HPDE6-E6E7 (cell line): ENCODE results near the gene IRAK1BP1.
"Not testable (repeated sequence)": the region's sequence is repeated elsewhere in the genome, so short reads cannot be mapped to it uniquely, and the experiment has no call there.

ENCODE experiments used
- DNase-seq: peaks from one replicate; pipeline ENCODE4 v3.0.0; 2011; ENCODE audit warnings: missing footprints; ENCODE audit errors: extremely low spot score

The IRAK1BP1 gene

GRCh38 chr6:78889901-78890300 lies 22.6 kb downstream of the IRAK1BP1 start:
- DNase-seq = not testable (repeated sequence)

- no peak for DNase-seq
Measured at GRCh38 chr6:78896227-78896626, 28.9 kb downstream of the IRAK1BP1 start.

DNA sequence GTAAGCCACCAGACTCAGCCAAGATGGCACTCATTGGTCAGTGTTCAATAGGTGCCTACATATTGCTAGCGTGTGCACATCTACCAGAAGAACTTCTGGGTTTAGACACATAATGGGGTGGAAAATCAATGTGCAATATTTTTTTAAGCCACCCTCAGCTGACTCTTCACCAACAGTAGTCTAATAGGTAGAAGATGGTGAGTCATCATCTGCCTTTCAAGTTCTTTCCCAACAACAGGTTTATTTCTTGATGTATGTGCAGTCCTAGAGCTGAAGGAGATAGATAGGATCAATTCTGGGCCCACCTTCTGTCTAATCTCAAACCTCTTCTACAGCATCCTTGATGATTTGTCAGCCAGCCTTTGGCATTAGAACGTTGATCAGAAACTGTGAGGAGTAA lies 41.3 kb downstream of the IRAK1BP1 start:
- DNase-seq = no peak

DNA sequence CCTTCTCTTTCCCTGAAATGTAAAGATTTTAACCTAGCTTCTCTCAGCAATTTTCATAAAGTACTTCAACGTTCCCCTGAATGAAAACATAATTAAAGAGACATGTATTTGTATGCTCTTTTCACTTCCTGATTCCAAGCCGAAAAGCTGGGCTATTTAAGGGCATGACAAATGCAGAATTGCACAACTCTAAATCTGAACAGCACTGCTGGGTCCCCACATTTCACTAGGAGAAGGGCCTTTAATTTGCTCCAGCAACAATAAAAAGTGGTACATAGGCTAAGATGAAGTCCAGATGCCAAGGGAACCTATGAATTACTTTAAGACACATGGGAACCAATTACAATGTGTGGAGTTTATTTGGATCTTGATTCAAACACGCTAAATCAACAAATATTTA lies 42.0 kb downstream of the IRAK1BP1 start:
- DNase-seq = no peak

GRCh38 chr6:78910010-78910409 lies 42.7 kb downstream of the IRAK1BP1 start:
- no peak for DNase-seq

- DNase-seq = no peak
Measured at GRCh38 chr6:78910591-78911171, 43.3 kb downstream of the IRAK1BP1 start.

GRCh38 chr6:78911218-78911940 lies 44.0 kb downstream of the IRAK1BP1 start:
- no peak for DNase-seq

- DNase-seq = peak; percentile 49
Measured at GRCh38 chr6:78916411-78916810, 49.1 kb downstream of the IRAK1BP1 start.

GRCh38 chr6:78917788-78918187 lies 50.4 kb downstream of the IRAK1BP1 start:
- DNase-seq = no peak

DNA sequence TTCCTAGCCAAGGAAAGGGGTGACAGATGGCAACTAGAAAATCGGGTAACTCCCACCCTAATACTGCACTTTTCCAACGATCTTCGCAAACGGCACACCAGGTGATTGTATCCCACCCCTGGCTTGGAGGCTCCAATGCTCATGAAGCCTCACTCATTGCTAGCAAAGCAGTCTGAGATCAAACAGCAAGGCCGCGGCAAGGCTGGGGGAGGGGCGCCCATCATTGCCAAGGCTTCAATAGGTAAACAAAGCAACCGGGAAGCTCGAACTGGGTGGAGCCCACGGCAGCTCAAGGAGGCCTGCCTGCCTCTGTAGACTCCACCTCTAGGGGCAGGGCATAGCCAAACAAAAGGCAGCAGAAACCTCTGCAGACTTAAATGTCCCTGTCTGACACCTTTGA lies 53.8 kb downstream of the IRAK1BP1 start:
- not testable (repeated sequence) for DNase-seq

DNA sequence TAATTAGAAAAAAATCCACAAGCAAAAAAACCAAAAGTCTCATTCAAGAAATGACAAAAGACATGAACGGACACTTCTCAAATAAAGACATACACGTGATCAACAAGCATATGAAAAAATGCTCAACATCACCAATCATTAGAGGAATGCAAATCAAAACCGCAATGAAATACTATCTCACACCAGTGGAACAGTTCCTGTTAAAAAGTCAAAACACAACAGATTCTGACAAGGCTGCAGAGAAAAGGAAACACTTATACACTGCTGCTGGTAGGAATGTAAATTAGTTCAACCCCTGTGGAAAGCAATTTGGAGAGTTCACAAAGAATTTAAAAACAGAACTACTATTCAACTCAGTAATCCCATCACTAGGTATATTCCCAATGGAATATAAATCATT lies 58.0 kb downstream of the IRAK1BP1 start:
- no peak for DNase-seq

- no peak for DNase-seq
Measured at GRCh38 chr6:78935553-78935952, 68.2 kb downstream of the IRAK1BP1 start.

DNA sequence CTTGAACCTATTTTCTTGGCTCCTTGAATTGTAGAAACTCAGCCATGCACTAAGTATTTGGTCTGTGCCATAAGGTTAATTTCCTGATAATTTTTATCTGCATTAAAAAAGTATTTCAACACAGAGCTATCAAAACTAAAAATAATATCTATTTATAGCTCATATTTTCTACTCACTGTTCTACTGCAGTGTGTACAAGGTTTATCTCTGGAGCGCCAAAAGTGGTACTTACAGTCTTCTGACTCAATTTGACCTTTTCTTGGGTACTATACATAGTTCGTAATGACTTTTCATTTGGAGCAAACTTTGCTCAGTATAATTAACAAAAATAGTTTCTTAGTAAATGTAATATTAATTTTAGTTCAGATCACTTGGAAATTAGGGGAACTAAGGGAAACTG lies 69.2 kb downstream of the IRAK1BP1 start:
- DNase-seq = no peak

GRCh38 chr6:78942446-78942845 lies 75.1 kb downstream of the IRAK1BP1 start:
- DNase-seq = no peak

DNA sequence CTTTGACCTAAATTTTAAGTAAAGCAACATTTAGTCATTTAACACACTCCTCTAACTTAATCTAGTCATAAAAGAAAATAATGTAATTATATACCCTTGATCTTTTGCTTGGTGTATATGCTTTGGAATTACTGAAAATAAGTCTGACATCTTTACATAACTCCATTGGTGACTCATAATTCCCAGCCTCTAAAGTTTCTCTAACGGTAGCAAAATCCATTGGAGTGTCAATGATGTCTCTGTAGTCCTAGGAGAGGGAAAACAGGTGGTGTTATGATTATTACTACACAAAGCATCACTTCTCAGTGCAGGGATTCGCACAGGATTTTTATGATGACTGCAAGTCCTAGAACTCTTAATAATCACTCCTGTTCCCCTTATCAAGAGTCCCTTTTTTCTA lies 80.2 kb downstream of the IRAK1BP1 start:
- DNase-seq = no peak

DNA sequence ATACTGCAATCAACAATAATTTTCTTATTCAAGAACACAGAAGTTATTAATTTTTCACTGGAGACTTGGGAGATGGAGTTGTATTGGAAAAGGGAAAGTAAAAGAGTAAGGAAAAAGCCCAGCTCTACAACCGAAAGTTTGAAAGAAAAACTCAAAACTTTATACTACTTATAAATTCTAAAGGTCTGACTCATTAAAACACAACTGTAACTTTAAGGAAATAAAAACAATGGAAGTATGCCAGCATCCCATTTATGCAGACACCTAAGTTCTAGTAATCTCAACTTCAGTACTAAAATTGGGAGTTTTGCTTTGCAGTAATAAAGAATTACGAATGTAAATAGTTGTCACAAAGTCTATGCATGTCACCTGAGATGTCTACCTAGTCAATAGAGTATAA lies 80.6 kb downstream of the IRAK1BP1 start:
- DNase-seq = no peak

- no peak for DNase-seq
Measured at GRCh38 chr6:78948785-78949184, 81.4 kb downstream of the IRAK1BP1 start.

DNA sequence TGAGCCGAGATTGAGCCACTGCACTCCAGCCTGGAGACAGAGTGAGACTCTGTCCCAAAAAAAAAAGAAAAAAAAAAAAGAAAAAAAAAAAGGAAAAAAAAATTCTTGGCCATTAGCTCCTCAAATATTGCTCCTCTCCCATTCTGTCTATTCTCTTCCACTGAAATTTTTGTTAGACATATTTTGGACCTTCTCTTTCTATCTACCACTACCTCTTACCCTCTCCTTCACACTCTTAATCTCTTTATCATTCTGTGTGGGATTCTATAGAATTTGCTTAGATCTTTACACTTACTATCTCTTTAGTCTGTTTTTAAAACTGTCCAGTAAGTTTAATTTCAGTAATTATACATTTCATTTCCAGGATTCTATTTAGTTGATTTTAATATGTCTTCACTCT lies 85.0 kb downstream of the IRAK1BP1 start:
- DNase-seq = no peak
